HG03521 (cell line): ENCODE data around the gene ADM5.

ENCODE experiments used
- ATAC-seq: cut with Tn5 transposase; IDR thresholded peaks from one replicate; pipeline ENCODE4 v1.9.1; 2021; ENCODE audit warnings: mild to moderate bottlenecking, moderate library complexity; ENCODE audit not compliant: unreplicated experiment

Gene ADM5

DNA sequence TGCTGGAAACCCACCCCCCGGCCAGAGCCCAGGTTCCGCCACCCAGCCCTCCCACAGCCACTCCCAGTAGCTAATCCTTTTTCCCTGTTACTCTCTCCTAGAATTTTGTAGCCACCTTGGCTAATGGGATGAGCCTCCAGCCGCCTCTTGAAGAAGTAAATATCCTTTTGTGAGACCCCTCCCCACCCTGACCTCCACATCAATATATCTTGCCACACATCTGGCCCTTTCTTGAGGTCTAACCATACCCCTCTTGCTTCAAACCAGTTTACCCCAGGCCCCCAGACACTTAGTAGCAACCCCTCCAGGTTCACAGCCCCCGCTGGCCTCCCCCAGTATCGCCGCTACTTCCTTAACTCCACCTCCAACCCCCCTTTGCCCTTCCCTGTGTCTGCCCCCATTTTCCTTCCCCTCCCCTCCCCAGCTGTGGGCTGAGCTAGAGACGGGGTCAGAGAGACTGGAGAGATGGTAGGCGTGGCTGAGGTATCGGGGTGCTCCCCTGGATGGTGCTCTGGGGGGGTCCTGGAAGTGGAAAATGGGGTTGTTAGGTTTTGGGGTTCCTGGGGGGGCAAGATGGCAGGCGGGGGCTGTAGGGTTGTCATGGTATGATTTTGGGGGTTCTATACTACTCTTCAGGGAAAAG is 9.5 kb upstream of the ADM5 start:
- ATAC-seq = no peak

DNA sequence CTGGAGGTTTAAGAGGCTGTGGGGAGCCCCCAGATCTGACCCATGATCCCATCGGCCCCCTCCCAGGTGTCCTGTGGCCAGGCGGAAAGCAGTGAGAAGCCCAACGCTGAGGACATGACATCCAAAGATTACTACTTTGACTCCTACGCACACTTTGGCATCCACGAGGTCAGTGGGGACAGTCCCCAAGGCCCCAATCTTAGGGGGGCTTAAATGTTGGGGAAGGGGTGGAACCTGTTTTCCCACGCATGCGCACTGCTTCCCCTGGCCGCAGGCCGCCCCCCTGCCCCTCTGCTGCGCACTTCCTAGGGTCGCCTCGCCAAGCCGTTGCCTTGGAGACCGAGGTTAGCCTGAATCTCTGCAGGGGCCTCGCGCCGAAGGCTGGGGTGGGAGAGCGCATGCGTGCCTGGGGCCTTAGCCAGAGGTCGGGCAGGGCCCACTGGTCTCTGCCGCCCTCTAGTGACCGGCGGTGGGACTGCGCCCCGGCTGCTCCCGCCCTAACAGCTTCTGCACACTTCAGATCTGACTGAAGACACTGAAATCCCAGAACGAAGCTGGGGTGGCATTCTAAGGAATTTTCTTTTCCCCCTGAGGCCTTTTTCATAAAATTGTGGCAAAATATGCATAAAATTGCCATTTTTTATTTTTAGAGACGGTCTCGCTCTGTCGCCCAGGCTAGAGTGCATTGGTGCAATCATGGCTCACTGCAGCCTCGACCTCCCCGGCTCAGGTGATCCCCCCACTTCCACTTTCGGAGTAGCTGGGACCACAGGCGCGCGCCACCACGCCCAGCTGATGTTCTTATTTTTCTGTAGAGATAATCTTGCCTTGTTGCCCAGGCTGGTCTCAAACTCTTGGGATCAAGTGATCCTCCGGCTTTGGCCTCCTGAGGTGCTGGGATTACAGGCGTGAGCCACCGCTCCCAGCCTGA is 8.7 kb upstream of the ADM5 start:
- no peak for ATAC-seq

DNA sequence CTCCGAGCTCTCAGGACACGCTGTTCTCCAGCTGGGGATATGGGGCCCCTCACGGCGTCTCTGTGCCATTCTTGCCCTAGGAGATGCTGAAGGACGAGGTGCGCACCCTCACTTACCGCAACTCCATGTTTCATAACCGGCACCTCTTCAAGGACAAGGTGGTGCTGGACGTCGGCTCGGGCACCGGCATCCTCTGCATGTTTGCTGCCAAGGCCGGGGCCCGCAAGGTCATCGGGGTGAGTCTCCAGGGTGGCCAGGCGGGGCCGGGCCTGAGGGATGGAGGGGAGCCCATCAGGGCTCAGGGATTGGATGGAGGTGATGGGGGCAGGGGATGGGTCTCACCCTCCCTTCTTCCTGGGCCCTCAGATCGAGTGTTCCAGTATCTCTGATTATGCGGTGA is 7.6 kb upstream of the ADM5 start:
- ATAC-seq = no peak

DNA sequence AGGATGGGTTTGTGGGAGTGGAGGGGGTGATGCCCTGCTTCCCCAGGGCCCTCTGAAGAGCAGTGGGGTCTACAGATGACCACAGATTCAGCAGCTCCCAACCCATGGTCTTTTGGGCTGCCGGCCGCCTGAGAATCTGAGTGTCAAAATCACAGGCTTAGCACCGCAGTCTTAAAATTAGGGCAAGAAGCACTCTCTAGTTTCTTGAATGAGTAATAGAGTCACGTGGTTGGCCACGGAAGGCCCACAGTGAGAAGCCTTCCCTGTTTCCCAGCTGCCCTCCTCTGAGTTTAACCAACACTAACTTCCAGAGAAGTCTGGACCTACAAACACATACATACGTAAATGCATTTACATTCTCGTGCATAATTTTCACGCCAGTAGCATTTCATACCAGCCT is 7.1 kb upstream of the ADM5 start:
- no peak for ATAC-seq

DNA sequence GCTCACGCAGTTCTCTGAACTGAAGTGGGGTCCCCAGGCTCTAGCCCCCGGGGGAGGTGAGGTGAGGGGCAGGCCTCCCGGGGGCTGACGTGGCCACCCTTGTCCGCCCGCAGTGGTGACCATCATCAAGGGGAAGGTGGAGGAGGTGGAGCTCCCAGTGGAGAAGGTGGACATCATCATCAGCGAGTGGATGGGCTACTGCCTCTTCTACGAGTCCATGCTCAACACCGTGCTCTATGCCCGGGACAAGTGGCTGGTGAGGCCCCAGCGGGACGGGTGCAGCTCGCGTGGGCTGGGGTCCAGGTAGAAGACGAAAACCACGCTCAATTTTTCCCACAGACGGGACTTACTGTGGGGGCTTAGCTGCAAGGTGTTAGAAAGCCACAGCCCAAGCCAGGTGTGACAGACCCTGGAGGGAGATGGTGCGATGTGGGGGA is 5.6 kb upstream of the ADM5 start:
- no peak for ATAC-seq

DNA sequence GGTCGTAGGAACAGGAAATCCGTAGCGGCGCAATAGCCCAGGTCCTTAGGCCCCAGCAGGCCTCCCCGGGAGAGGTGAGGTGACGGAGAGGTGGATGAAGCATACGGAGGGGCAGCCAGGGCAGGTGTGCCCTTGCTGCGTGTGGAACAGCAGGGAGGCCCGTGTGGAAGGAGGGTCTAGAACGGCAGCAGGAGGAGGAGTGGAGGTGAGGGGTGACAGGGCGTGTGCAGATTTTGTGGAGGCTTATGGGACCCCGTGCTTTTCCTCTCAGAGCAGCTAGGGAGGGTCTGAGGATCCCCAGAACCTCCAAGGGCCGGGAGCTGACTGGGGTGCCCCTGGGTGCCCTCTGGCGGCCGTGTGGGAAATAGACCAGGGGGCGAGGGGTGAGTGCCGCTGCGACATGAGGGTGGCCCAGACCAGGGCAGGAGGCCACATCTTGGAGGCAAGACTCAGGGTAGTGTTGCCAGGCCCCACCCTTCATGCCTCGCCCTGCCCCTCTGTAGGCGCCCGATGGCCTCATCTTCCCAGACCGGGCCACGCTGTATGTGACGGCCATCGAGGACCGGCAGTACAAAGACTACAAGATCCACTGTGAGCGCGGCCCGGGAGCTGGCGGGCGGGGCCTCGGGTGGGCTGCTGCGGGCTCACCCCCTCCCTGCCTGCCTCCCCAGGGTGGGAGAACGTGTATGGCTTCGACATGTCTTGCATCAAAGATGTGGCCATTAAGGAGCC is 5.0 kb upstream of the ADM5 start:
- no peak for ATAC-seq

DNA sequence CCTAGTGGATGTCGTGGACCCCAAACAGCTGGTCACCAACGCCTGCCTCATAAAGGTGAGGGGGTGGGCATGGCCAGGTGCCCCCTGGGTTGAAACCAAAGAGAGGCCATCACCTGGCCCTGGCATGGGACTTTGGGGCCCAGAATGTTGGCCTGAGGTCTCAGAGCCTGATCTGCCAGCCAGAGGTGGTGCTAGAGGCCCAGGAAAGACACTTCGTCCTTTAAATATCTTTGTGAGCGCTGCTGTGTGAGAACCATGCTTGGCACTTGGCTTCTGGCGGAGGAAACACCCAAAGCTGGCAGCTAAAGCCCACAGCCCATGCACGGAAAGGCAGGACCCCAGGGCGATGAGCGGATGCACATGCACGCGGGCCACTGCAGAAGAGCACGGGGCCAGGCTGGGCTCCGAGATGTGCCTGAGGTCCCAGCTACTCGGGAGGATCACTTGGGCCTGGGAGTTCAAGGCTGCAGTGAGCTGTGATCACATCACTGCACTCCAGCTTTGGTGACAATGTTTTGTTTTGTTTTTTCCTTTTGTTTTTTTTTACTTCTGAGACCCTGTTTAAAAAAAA is 4.3 kb upstream of the ADM5 start:
- no peak for ATAC-seq

DNA sequence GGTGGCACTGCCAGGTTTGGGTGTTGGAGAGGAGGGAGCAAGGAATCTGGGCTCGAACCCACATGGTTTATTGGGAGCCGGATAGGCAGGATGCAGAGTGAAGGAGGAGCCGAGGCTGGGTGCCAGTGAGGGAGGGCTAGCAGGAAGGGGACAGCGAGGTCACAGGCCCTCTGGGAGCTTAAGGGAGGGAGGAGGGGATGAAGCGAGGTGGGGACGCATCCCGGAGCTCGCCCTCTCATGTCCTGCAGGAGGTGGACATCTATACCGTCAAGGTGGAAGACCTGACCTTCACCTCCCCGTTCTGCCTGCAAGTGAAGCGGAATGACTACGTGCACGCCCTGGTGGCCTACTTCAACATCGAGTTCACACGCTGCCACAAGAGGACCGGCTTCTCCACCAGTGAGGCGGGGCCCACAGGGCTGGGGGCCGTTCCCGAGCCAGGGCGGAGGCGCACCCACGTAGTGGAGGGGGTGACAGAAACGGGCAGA is 3.5 kb upstream of the ADM5 start:
- no peak for ATAC-seq

DNA sequence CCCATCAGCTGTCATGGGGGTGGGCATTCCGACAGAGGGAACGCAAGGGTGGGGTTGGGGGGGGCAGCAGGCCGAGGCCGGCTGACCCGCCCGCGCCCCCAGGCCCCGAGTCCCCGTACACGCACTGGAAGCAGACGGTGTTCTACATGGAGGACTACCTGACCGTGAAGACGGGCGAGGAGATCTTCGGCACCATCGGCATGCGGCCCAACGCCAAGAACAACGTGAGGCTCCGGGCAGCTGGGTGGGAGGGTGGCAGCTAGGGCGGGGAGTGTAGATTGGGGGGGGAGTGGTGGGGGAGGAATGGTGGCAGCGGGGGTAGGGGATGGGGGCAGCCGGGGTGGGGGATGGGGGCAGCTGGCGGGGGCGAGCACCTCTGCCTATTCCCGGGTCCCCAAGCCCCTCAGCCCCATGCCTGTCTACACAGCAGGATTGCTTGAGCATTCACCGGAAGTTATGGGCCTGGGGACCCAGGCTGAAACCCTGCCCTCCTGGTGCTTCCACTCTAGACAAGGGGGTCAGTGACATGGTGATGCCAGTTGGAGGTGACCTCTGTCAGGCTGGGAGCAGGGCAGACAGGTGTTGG is 2.8 kb upstream of the ADM5 start:
- ATAC-seq = no peak

DNA sequence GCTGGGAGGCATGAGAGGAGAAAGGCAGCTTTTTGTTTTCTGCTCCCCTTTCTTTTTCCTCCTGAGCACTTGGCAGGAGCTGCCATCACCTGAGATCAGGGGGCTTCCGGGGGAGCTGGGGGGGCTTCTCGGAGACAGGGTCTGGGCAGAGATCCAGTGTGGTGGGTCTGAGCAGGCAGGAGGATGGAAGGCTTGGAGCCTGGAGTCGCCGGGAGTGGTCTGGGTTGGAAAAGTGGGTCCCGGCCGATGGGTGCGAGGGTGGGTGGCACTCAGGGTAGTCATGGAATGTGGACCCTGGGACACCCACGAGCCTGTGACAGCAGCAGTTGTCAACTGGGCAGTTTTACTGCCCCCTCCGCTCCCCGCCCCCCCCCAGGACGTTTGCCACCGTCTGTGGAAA is 2.2 kb upstream of the ADM5 start:
- ATAC-seq = no peak

DNA sequence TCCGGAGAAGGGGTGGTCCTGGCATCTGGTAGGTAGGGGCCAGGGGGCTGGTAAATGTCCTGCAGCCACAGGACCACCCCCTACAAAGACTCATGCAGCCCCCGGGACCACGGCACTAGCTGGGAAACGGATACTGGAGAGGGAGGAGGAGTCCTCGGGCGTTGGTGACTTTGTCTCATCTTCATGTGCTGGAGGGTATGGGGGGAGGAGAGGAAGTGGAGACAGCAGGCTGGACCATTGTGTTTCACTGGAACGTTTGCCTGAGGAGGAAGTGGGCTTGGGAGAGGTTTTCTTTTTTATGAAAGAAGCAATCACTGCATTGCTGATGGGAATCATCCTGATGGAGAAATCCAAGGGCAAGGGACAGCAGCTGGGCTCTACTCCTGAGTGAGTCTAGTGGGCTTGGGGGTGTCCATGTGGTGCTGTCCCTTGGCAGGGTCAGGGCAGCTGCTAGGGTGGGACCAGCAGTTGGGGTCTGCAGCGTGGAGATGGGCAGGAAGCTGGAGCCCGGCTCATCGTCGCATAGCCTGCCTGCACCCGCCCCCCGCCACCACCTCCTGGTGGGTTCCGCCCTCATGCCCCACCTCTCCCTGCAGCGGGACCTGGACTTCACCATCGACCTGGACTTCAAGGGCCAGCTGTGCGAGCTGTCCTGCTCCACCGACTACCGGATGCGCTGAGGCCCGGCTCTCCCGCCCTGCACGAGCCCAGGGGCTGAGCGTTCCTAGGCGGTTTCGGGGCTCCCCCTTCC is 1.7 kb upstream of the ADM5 start:
- ATAC-seq = no peak

DNA sequence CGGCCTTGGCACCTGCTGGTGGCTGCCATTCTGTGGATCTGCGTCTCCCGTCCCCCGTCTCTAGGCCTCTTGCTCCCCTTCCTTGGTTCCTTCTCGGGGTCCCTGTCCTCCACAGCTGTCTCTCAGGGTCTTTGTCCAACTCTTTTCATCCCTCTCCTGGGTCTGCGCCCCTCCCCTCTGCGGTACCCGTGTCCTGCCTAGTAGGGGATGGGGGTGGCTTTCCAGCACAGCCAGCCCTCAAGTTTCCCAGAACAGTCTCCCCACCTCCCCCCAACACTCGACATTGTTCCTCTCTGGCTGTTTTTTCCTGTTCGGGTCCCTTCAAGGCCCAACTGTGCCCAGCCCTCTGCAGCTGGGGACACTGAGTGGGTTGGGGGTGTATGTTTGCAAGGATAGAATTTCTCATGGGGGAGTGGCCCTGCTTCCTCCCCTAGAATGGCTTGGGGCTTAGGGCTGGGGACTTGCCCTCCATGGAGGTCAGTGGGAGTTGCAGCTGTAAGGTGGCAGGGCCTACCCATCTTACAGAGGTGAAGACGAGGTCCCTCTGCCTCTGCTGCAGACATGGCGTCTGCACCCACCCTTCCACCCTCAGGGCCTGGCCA is 762 bp upstream of the ADM5 start:
- no peak for ATAC-seq

DNA sequence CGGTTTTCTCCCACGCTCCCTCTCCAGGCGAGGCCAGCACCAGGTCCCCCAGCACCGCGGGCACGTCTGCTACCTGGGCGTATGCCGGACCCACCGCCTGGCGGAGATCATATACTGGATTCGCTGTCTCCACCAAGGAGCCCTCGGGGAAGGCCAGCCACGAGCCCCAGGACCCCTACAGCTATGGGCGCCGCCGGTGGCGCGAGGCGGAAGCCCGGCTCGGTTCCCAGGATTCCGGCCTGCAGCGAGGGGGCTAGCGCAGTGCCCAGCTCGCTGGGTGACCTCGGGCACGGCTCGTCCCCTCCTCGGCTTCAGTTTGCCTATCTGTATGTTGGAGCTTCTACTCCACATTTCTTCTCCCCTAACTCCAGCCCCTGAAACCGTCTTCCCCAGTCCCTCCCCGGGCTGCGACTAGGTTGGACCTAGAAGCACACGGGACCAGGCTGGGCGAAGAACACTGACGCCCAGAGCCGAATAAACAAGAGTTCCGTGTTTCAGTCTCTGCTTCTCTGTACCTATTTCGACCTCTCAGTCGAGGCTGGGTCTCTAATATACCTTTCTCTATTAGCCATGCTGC is 773 bp downstream of the ADM5 start:
- no peak for ATAC-seq

DNA sequence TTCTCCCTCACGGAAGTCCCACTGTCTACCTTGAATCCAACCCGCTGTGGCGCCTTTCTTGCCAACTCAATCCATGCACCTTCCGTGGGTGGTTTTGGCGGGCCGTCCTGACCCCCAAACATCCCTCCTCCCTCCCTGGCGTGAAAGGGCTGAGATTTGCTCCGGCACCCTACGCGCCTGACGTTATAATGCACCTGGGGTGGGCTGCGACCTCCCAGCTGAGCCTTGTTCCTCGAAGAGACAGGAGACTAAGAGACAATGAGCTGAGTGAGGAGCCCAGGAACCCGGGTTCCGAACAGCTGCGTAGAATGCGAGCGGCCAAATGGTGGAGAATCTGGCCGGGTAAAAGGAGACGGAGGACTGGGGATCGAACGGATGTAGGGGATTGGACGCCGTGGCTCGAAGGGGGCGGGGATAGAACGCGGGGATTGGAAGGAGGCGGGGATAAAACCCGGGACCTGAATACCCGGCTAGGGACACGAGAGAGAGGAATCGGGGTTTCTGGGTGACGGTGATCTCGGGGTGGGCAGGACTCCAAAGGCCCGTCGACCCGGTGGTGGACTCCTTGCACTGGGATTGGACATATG is 1.4 kb downstream of the ADM5 start, which contains the start of gene CPT1C:
CPT1C (plus strand) TSS at position 461 of the 587 bp plus-strand sequence. CDS start 1,137 bp downstream, outside the sequence.
- ATAC-seq = no peak

DNA sequence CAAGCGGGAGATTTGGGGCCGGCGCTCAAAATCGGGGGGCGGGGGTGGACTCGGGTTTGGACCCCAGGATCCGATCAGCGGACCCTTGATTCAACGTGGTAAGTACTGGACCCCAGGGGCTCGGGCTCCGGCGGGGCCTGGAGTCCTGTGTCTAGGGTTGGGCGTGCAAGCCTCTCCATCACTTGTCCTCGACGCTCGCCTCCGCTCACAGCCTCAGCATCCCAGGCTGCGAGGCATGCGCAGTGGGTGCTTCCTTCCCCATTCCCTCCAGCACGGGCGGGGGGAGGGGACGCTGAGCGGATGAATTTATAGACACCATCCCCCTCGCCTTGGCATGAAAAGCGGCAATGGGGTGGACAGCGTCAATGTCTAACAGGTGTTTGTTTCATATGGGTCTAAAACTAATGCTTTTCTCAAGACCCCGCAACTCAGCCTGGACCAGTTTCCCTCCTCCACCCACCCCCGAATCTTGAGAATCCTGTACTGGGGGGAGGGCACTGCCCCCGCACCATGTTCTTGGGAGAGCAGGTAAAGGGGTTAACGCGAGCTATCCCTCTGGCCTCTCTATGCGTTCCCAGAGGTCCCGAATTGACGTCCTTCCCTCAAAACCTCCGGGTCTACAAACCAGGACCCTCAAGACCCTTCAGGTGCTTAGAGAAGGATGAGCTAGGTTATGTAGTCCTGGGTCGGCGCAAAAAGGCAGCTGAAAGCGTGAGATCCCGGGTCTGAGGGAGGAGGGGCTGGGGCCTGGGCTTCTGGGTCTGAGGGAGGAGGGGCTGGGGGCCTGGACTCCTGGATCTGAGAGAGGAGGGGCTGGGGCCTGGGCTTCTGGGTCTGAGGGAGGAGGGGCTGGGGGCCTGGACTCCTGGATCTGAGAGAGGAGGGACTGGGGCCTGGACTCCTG is 2.1 kb downstream of the ADM5 start:
- ATAC-seq = no peak

DNA sequence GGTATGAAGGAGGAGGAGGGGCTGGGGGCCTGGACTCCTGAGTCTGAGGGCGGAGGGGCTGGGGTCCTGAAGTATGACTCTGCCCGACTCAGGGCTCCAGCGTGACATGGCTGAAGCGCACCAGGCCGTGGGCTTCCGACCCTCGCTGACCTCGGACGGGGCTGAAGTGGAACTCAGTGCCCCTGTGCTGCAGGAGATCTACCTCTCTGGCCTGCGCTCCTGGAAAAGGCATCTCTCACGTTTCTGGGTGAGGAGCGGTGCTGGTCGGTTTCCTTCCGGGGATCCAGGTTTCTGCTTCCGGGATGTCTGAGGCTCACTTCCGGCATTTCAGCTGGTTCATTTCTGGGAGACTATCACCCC is 2.7 kb downstream of the ADM5 start:
- ATAC-seq = no peak

DNA sequence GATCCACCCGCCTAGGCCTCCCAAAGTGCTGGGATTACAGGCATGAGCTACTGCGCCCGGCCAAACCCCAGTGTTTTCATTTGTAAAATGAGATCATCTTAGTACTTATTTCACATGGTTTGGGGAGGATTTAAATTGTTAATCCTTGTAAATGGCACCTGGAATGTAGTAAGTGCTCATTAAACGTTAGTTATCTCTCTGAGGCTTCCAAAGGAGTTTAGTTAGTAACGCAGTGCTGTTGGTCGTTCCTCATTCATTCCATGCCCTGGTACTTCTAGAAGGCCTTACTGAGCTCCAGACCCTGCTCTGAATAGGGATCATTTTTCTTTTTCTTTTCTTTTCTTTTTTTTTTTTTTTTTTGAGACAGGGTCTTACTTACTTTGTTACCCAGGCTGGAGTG is 6.7 kb downstream of the ADM5 start:
- no peak for ATAC-seq

DNA sequence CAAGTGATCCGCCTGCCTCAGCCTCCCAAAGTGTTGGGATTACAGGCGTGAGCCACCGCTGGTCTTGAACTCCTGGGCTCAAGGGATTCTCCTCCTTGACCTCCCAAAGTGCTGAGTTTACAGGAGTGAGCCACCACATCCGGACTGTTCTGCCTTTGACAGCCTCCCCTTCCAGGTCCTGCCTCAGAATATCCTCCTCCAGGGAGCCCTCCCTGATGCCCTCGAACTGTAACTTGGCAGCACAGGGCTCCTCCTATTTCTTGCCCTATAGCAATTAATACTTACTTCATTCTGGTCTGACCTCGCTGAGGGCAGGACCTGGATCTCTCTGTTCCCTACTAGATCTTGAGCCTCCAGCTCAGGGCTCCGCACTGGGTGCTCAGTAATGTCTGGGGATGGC is 7.5 kb downstream of the ADM5 start:
- ATAC-seq = no peak
